BE2C (cell line): ENCODE results near the gene RNLS.

ENCODE experiments used
- DNase-seq: peaks from one replicate; pipeline ENCODE4 v3.0.0-alpha.2; 2020
- H3K27me3 ChIP-seq: fragments of 250-450 bp; sonication (Bioruptor Pico); 2 replicates; pipeline ENCODE4 v1.5.1; 2020; ENCODE audit warnings: mild to moderate bottlenecking
- H3K36me3 ChIP-seq: fragments of 250-450 bp; sonication (Bioruptor Pico); 2 replicates; pipeline ENCODE4 v1.5.1; 2020; ENCODE audit warnings: mild to moderate bottlenecking
- H3K4me1 ChIP-seq: fragments of 250-450 bp; sonication (Bioruptor Pico); 2 replicates; pipeline ENCODE4 v1.5.1; 2020
- H3K4me3 ChIP-seq: 2 replicates; pipeline ENCODE4 v1.5.1; 2011; ENCODE audit warnings: low read depth, low read length
- H3K9me3 ChIP-seq: fragments of 250-450 bp; sonication (Bioruptor Pico); 2 replicates; pipeline ENCODE4 v1.5.1; 2020
- TF ChIP-seq, protein P1 (sequence below): IDR thresholded peaks from 2 replicates; pipeline ENCODE4 v1.5.1; 2012; ENCODE audit warnings: mild to moderate bottlenecking, low read depth, low read length

RNLS gene

GRCh38 chr10:88474884-88475844 is 108.0 kb downstream of the RNLS start:
- no peak for DNase-seq
- H3K9me3 ChIP-seq: no peaks in the 10 kb centered on the region
- no peaks in the 10 kb centered on the region for H3K27me3 ChIP-seq
- H3K4me1 ChIP-seq: peaks cover 41% of the 10 kb centered on the region
- TF ChIP-seq, protein P1, sequence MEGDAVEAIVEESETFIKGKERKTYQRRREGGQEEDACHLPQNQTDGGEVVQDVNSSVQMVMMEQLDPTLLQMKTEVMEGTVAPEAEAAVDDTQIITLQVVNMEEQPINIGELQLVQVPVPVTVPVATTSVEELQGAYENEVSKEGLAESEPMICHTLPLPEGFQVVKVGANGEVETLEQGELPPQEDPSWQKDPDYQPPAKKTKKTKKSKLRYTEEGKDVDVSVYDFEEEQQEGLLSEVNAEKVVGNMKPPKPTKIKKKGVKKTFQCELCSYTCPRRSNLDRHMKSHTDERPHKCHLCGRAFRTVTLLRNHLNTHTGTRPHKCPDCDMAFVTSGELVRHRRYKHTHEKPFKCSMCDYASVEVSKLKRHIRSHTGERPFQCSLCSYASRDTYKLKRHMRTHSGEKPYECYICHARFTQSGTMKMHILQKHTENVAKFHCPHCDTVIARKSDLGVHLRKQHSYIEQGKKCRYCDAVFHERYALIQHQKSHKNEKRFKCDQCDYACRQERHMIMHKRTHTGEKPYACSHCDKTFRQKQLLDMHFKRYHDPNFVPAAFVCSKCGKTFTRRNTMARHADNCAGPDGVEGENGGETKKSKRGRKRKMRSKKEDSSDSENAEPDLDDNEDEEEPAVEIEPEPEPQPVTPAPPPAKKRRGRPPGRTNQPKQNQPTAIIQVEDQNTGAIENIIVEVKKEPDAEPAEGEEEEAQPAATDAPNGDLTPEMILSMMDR: no peak
- no peaks in the 10 kb centered on the region for H3K36me3 ChIP-seq
- H3K4me3 ChIP-seq: no peak overlapping the region

DNA sequence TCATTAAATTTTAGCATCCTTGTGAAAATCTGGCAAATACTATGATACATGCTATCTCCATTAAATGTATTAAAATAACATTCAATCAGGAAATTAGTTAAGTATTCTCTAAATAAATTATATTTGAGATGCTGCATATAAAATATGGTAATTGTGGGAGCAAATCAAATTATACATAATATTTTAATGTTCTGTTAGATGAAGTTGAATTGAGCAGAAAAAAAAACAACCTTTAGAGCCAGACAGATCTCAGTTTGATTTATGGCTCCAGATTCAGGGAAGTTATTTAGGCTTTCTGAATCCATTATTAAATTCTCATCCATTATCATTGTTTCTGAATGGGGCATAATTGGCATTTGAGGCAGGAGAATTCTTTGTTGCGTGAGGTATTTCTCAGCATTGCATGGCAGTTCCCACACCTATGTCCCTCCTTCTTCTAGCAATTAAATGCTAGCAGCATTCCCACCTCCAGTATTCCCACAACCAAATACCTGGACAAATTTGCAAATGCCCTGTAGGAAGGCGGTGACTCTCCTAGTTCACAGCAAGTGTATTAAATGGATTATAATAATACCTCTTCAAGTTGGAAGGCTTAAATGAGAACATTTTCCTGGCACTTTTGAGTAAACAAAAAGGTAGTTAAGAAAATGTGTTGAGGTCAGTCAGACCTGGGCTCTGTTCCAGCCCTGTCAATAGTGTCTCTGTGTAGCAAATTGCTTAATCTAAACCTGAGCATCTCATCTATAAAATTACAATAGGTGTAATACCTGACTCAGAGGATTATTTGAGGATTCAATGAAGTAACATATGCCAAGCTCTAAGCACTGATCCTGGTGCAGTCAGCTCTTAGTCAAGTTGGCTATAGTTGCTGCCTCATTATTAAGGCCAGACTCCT is 108.9 kb downstream of the RNLS start:
- Histone ChIP-seq H3K4me3 (no peak overlapping the region), H3K9me3 (no peaks in the 10 kb centered on the region), H3K27me3 (no peaks in the 10 kb centered on the region), H3K4me1 (peaks cover 41% of the 10 kb centered on the region), H3K36me3 (no peaks in the 10 kb centered on the region)
- DNase-seq: no peak
- TF ChIP-seq, protein P1: no peak

DNA sequence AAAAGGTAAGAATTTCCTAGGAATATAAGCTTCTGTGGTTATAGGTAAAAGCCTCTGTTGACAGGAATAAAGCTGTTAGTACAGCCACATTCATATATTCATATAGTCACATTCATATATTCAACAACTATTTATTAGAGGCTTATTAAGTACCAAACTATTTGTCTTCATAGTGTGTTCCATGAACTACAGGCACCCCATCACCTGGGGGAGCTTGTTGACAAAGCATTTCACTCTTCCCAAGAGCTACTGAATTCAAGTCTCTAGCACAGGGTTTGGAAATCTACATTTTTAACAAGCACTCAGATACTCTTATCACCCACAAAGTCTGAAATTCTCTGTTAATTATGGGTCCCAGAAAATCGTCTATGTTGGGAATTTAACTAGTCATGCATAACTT is 110.6 kb downstream of the RNLS start:
- H3K27me3 ChIP-seq: no peaks in the 10 kb centered on the region
- peaks cover 38% of the 10 kb centered on the region for H3K4me1 ChIP-seq
- H3K9me3 ChIP-seq: no peaks in the 10 kb centered on the region
- TF ChIP-seq, protein P1: no peak
- H3K4me3 ChIP-seq: no peak overlapping the region
- DNase-seq: no peak
- no peaks in the 10 kb centered on the region for H3K36me3 ChIP-seq

- TF ChIP-seq, protein P1: no peak
- Histone ChIP-seq H3K36me3 (no peaks in the 10 kb centered on the region), H3K4me1 (peaks cover 31% of the 10 kb centered on the region), H3K9me3 (no peaks in the 10 kb centered on the region), H3K27me3 (no peaks in the 10 kb centered on the region), H3K4me3 (no peak overlapping the region)
- no peak for DNase-seq
These were observed 111.2 kb downstream of the RNLS start for GRCh38 chr10:88471899-88472298.

GRCh38 chr10:88467835-88468485 is 115.2 kb downstream of the RNLS start:
- TF ChIP-seq, protein P1: no peak
- DNase-seq: no peak
- H3K27me3 ChIP-seq: no peaks in the 10 kb centered on the region

More at GRCh38 chr10:88467835-88468485, 115.2 kb downstream of the RNLS start:
- no peak overlapping the region for H3K4me3 ChIP-seq
- H3K36me3 ChIP-seq: no peaks in the 10 kb centered on the region
- no peaks in the 10 kb centered on the region for H3K9me3 ChIP-seq
- H3K4me1 ChIP-seq: 0 out of 2 replicates have a peak, but pooled peaks cover under 1% of the 10 kb centered on the region
